Liver (tissue), 9 donors: ENCODE results near the gene LRRC45. TPM values are rescaled to one million over a fixed set of nuclear protein-coding genes. Genes with fewer than 3 reads are reported as not detected.

Experiments used
- DNase-seq: peaks from one replicate; pipeline ENCODE4 v3.0.0-alpha.2; 2017; ENCODE audit warnings: low spot score
- H3K27ac ChIP-seq, 2 donors: one replicate each; pipeline ENCODE4 v1.7.0; 2013; ENCODE audit warnings: inconsistent platforms in 2 of 2, low read length in 2 of 2, control low read depth in 1 of 2, low read depth in 1 of 2, mild to moderate bottlenecking in 1 of 2
- H3K27me3 ChIP-seq, 4 donors: one replicate each; pipeline versions ENCODE4 v1.6.1 to v1.7.0; 2013; ENCODE audit warnings: low read length in 3 of 4, inconsistent platforms in 1 of 4, mild to moderate bottlenecking in 1 of 4, moderate library complexity in 1 of 4; ENCODE audit not compliant: control insufficient read depth in 4 of 4, insufficient read depth in 4 of 4
- H3K36me3 ChIP-seq, 4 donors: one replicate each; pipeline versions ENCODE4 v1.6.1 to v1.7.0; 2013; ENCODE audit warnings: low read length in 3 of 4, mild to moderate bottlenecking in 3 of 4, low read depth in 1 of 4, moderate library complexity in 1 of 4; ENCODE audit not compliant: control insufficient read depth in 4 of 4, insufficient read depth in 3 of 4
- H3K4me1 ChIP-seq, 4 donors: one replicate each; pipeline versions ENCODE4 v1.6.1 to v1.7.0; 2013; ENCODE audit warnings: low read length in 3 of 4, mild to moderate bottlenecking in 3 of 4, moderate library complexity in 1 of 4; ENCODE audit not compliant: control insufficient read depth in 4 of 4, insufficient read depth in 4 of 4
- H3K4me3 ChIP-seq, 3 donors: one replicate each; pipeline versions ENCODE4 v1.6.1 to v1.7.0; 2013; ENCODE audit warnings: low read length in 3 of 3, control low read depth in 1 of 3, low read depth in 1 of 3, mild to moderate bottlenecking in 1 of 3
- H3K9ac ChIP-seq, 2 donors: one replicate each; pipeline ENCODE4 v1.7.0; 2013; ENCODE audit warnings: low read length in 2 of 2, mild to moderate bottlenecking in 2 of 2, moderate library complexity in 2 of 2, control low read depth in 1 of 2, low read depth in 1 of 2
- H3K9me3 ChIP-seq, 4 donors: one replicate each; pipeline versions ENCODE4 v1.6.1 to v1.7.0; 2013; ENCODE audit warnings: low read length in 3 of 4; ENCODE audit not compliant: control insufficient read depth in 4 of 4
- ATF3 ChIP-seq: IDR thresholded peaks from 2 replicates; pipeline ENCODE4 v1.6.1; 2016; ENCODE audit warnings: antibody characterized with exemption
- CTCF ChIP-seq: fragments of 150-350 bp; IDR thresholded peaks from 2 replicates; pipeline ENCODE4 v1.5.1; 2017; ENCODE audit warnings: improper control_type of control experiment, low read depth, low read length; ENCODE audit not compliant: missing input control
- EGR1 ChIP-seq, 2 donors: IDR thresholded peaks; 2 replicates each; pipeline ENCODE4 v1.6.1; 2016 to 2018; ENCODE audit warnings: antibody characterized with exemption in 2 of 2, low read depth in 2 of 2
- FOXA1 ChIP-seq: IDR thresholded peaks from 2 replicates; pipeline ENCODE4 v1.6.1; 2016; ENCODE audit warnings: antibody characterized with exemption
- FOXA2 ChIP-seq: IDR thresholded peaks from 2 replicates; pipeline ENCODE4 v1.6.1; 2016; ENCODE audit warnings: antibody characterized with exemption
- GABPA ChIP-seq, 2 donors: IDR thresholded peaks in 1 of 2; conservative IDR thresholded peaks in 1 of 2; 2 replicates each; pipeline ENCODE4 v1.6.1; 2016; ENCODE audit warnings: antibody characterized with exemption in 2 of 2, mild to moderate bottlenecking in 1 of 2, moderate library complexity in 1 of 2
- HNF4A ChIP-seq, 2 donors: conservative IDR thresholded peaks; 2 replicates each; pipeline ENCODE4 v1.6.1; 2016; ENCODE audit warnings: antibody characterized with exemption in 2 of 2, mild to moderate bottlenecking in 2 of 2
- HNF4G ChIP-seq: IDR thresholded peaks from 2 replicates; pipeline ENCODE4 v1.6.1; 2016; ENCODE audit warnings: antibody characterized with exemption
- JUND ChIP-seq, 2 donors: IDR thresholded peaks; 2 replicates each; pipeline ENCODE4 v1.6.1; 2016; ENCODE audit warnings: antibody characterized with exemption in 2 of 2
- MAX ChIP-seq: IDR thresholded peaks from 2 replicates; pipeline ENCODE4 v1.6.1; 2016; ENCODE audit warnings: antibody characterized with exemption
- NR2F2 ChIP-seq: IDR thresholded peaks from 2 replicates; pipeline ENCODE4 v1.6.1; 2016; ENCODE audit warnings: antibody characterized with exemption
- RAD21 ChIP-seq, 2 donors: IDR thresholded peaks; 2 replicates each; pipeline ENCODE4 v1.6.1; 2016; ENCODE audit warnings: antibody characterized with exemption in 2 of 2, mild to moderate bottlenecking in 2 of 2
- REST ChIP-seq: IDR thresholded peaks from 2 replicates; pipeline ENCODE4 v1.6.1; 2016; ENCODE audit warnings: antibody characterized with exemption, mild to moderate bottlenecking
- RXRA ChIP-seq, 2 donors: IDR thresholded peaks; 2 replicates each; pipeline ENCODE4 v1.6.1; 2017 to 2018; ENCODE audit warnings: antibody characterized with exemption in 2 of 2, mild to moderate bottlenecking in 1 of 2
- SP1 ChIP-seq: IDR thresholded peaks from 2 replicates; pipeline ENCODE4 v1.6.1; 2018; ENCODE audit warnings: antibody characterized with exemption, mild to moderate bottlenecking
- TAF1 ChIP-seq: conservative IDR thresholded peaks from 2 replicates; pipeline ENCODE4 v1.6.1; 2016; ENCODE audit warnings: antibody characterized with exemption, mild to moderate bottlenecking
- YY1 ChIP-seq: IDR thresholded peaks from 2 replicates; pipeline ENCODE4 v1.6.1; 2016; ENCODE audit warnings: antibody characterized with exemption, mild to moderate bottlenecking
- ZBTB33 ChIP-seq: IDR thresholded peaks from 2 replicates; pipeline ENCODE4 v1.6.1; 2016; ENCODE audit warnings: antibody characterized with exemption
- WGBS: extraction: QIAGEN DNeasy Blood & Tissue Kit; methylation state at CpG from one replicate; pipeline ENCODE4 v1.1.7; 2013; 5-methylcytosine and 5-hydroxymethylcytosine counted together
- polyA plus RNA-seq, 2 donors: library from polyadenylated mRNA; stranded (reverse) in 1 of 2; unstranded in 1 of 2; fragments of 200-250 nt in 1 of 2; fragments of >200 nt in 1 of 2; fragmentation: Nextera tagmentation in 1 of 2; extraction: Ambion mirVana in 1 of 2; gene quantifications; one replicate each; pipeline versions ENCODE4 v1.2.1 to v1.2.3, GENCODE V29; 2013 to 2015
- total RNA-seq, 2 donors: library from RNA; depleted of rRNA; stranded (reverse); fragments of >200 nt; gene quantifications; one replicate each; pipeline ENCODE4 v1.2.3, GENCODE V29; 2014
- donor health status: healthy.
- donor health status: healthy.
- donor health status: healthy.
- donor health status: healthy.
- donor health status: healthy.

Gene LRRC45
- total and polyA plus RNA-seq, 4 donors: 4.0 to 14.1 (median 7.0) TPM

GRCh38 chr17:81978524-81979298 is 44.4 kb upstream of the LRRC45 start:
- Histone ChIP-seq H3K4me3 (peak overlapping the region in 2 of 3 donors; percentile 1 to 91), H3K27me3 (no peaks in the 10 kb centered on the region), H3K9ac (peak overlapping the region in 1 of 2 donors; percentile 54), H3K36me3 (peaks cover 0 to 3% (median under 1%) of the 10 kb centered on the region in 4 donors), H3K4me1 (peaks cover 6 to 27% (median 21%) of the 10 kb centered on the region in 4 donors), H3K27ac (peak overlapping the region; percentile 76 to 91), H3K9me3 (no peaks in the 10 kb centered on the region)
- TF ChIP-seq RAD21 (IDR thresholded peaks at IDR 0.05): peak in 1 of 2 donors; percentile 31
- no peak for TF ChIP-seq FOXA1
- no peak for TF ChIP-seq EGR1 (IDR thresholded peaks at IDR 0.05; ENCODE audit: low read depth in 2 of 2)
- TF ChIP-seq YY1: peak; percentile 45
- TF ChIP-seq GABPA (IDR thresholded peaks at IDR 0.05 in 1 of 2, conservative IDR thresholded peaks at IDR 0.05 in 1 of 2): no peak
- no peak for TF ChIP-seq FOXA2
- no peak for TF ChIP-seq TAF1
- peak; percentile 83 for TF ChIP-seq SP1
- TF ChIP-seq MAX: no peak
- TF ChIP-seq NR2F2: no peak
- TF ChIP-seq RXRA (IDR thresholded peaks at IDR 0.05): peak; percentile 83 to 97
- no peak for TF ChIP-seq JUND (IDR thresholded peaks at IDR 0.05)
- TF ChIP-seq ATF3: no peak
- no peak for TF ChIP-seq ZBTB33
- no peak for TF ChIP-seq REST
- no peak for TF ChIP-seq CTCF
- TF ChIP-seq HNF4G: peak; percentile 78
- TF ChIP-seq HNF4A (conservative IDR thresholded peaks at IDR 0.05): peak; percentile 84 to 88
- peak; percentile 51 for DNase-seq
- WGBS: 56% methylated on average over 27 of the region's 27 CpGs
